Spleen (tissue), 7 donors: ENCODE results near the gene HSPD1.

Source experiments
- CTCF ChIP-seq, 11 experiments: fragments of 200-600 bp in 7 of 11; fragments of 450-650 bp in 4 of 11; sonication (generic) in 4 of 11; IDR thresholded peaks in 8 of 11; conservative IDR thresholded peaks in 3 of 11; 1 replicate in 7 of 11; 2 replicates in 4 of 11; pipeline versions ENCODE4 v1.4.0 to v1.8.0; 2016 to 2021; ENCODE audit warnings: antibody characterized with exemption in 11 of 11, inconsistent platforms in 4 of 11, mild to moderate bottlenecking in 1 of 11
- POLR2A ChIP-seq, 3 donors: fragments of 450-650 bp; IDR thresholded peaks; one replicate each; pipeline ENCODE4 v1.5.1; 2017; ENCODE audit warnings: antibody characterized with exemption in 3 of 3, mild to moderate bottlenecking in 1 of 3
- POLR2AphosphoS5 ChIP-seq, 3 donors: sonication (generic); formaldehyde crosslinking; IDR thresholded peaks; one replicate each; pipeline ENCODE4 v1.5.1; 2017; ENCODE audit warnings: antibody characterized with exemption in 3 of 3
- donor health status: DM: no; HTN: no; CAD: no; lungs with moderate emphysema.
- donor health status: DM: no; HTN: no; CAD: no.
- donor health status: DM: no; HTN: no; CAD: no.

DNA sequence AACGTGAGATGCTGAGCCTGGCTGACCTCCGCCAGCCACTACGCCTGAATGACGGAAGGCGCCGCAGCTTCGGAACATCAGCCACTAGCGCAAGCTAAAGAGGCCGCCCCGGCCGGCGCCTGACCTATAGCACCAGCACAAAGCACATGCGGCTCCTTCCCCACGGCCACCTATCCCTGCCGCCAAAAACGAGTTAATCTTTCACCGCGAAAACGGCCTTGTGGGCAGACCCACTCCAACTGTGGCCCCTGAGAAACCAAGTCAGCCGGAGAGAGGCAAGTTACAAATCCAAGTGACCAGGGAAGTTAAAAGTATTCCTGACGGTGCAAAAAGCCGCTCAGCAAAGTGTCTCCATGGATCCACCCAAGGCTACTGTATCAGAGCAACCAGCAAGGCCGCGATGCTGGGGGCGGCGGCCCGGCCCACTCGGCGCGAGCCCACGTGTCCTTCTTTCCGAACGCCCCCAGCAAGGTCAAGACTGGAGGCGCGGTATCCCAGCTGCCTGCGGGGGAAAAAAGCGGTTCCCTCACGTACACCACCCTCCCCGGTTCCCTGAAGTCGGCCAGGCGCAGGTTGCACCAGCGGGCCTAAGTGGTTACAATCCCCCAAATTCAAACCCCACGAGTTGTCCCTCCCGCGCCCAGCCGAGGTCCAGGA, 575 bp downstream of the HSPD1 start:
- TF ChIP-seq POLR2AphosphoS5 (IDR thresholded peaks at IDR 0.05), result peak; percentile 27 to 71 (median 53)
- TF ChIP-seq CTCF (IDR thresholded peaks at IDR 0.05 in 8 of 11, conservative IDR thresholded peaks at IDR 0.05 in 3 of 11), result no peak
- no peak for TF ChIP-seq POLR2A (IDR thresholded peaks at IDR 0.05)
